Astrocyte (in vitro differentiated cells and primary cell): ENCODE data around the gene PSD. TPM values are rescaled to one million over a fixed set of nuclear protein-coding genes. Genes with fewer than 3 reads are reported as not detected.

Experiments
- DNase-seq: peaks from one replicate; pipeline ENCODE4 v3.0.0-alpha.2; 2010; ENCODE audit warnings: low read depth
- FAIRE-seq: peaks from 2 replicates; lab custom pipeline; 2011; peaks lifted over from hg19 to GRCh38; lab: Jason Lieb, UNC
- H2AFZ ChIP-seq: 2 replicates; pipeline ENCODE4 v1.6.0; 2012; ENCODE audit warnings: low read depth, low read length, inconsistent platforms
- H3K27ac ChIP-seq: 2 replicates; pipeline ENCODE4 v1.5.1; 2011; ENCODE audit warnings: low read depth, low read length, inconsistent platforms
- H3K27me3 ChIP-seq: 2 replicates; pipeline ENCODE4 v1.6.0; 2011; ENCODE audit warnings: low read length, inconsistent platforms; ENCODE audit not compliant: insufficient read depth
- H3K36me3 ChIP-seq: 2 replicates; pipeline ENCODE4 v1.5.1; 2011; ENCODE audit warnings: low read length, inconsistent platforms; ENCODE audit not compliant: insufficient read depth
- H3K4me1 ChIP-seq: 2 replicates; pipeline ENCODE4 v1.5.1; 2011; ENCODE audit warnings: low read length, inconsistent platforms; ENCODE audit not compliant: insufficient read depth
- H3K4me2 ChIP-seq: 2 replicates; pipeline ENCODE4 v1.6.0; 2012; ENCODE audit warnings: low read length, inconsistent platforms
- H3K4me3 ChIP-seq: 2 replicates; pipeline ENCODE4 v1.5.1; 2011; ENCODE audit warnings: low read depth, mild to moderate bottlenecking, low read length, inconsistent platforms; ENCODE audit not compliant: insufficient read depth
- H3K79me2 ChIP-seq: 2 replicates; pipeline ENCODE4 v1.6.0; 2012; ENCODE audit warnings: mild to moderate bottlenecking, low read length, inconsistent platforms; ENCODE audit not compliant: insufficient read depth
- H3K9ac ChIP-seq: 2 replicates; pipeline ENCODE4 v1.6.0; 2012; ENCODE audit warnings: mild to moderate bottlenecking, low read length, inconsistent platforms
- H3K9me3 ChIP-seq: 2 replicates; pipeline ENCODE4 v1.5.1; 2012; ENCODE audit warnings: low read depth, mild to moderate bottlenecking, low read length, inconsistent platforms; ENCODE audit not compliant: insufficient read depth
- H4K20me1 ChIP-seq: 2 replicates; pipeline ENCODE4 v1.6.0; 2012; ENCODE audit warnings: low read length, inconsistent platforms; ENCODE audit not compliant: insufficient read depth
- H3K27ac Mint-ChIP-seq: one replicate; pipeline ENCODE4 v1.8.0; 2021; ENCODE audit warnings: mild to moderate bottlenecking, mixed read lengths; ENCODE audit not compliant: unreplicated experiment
- H3K27me3 Mint-ChIP-seq: one replicate; pipeline ENCODE4 v1.8.0; 2021; ENCODE audit warnings: low read depth, mixed read lengths; ENCODE audit not compliant: unreplicated experiment
- H3K36me3 Mint-ChIP-seq: one replicate; pipeline ENCODE4 v1.8.0; 2021; ENCODE audit warnings: low read depth, mixed read lengths; ENCODE audit not compliant: unreplicated experiment
- H3K4me1 Mint-ChIP-seq: one replicate; pipeline ENCODE4 v1.8.0; 2021; ENCODE audit warnings: low read depth, mixed read lengths; ENCODE audit not compliant: unreplicated experiment
- H3K4me3 Mint-ChIP-seq: one replicate; pipeline ENCODE4 v1.8.0; 2021; ENCODE audit warnings: mild to moderate bottlenecking, moderate library complexity, mixed read lengths; ENCODE audit not compliant: unreplicated experiment
- H3K9me3 Mint-ChIP-seq: one replicate; pipeline ENCODE4 v1.8.0; 2021; ENCODE audit warnings: mild to moderate bottlenecking, mixed read lengths; ENCODE audit not compliant: unreplicated experiment
- CTCF ChIP-seq: IDR thresholded peaks from 2 replicates; pipeline ENCODE4 v1.5.1; 2011; ENCODE audit warnings: low read depth, mild to moderate bottlenecking, inconsistent platforms, low read length, moderate library complexity; ENCODE audit not compliant: insufficient read depth
- EZH2 ChIP-seq: IDR thresholded peaks from 2 replicates; pipeline ENCODE4 v1.6.1; 2012; ENCODE audit warnings: mild to moderate bottlenecking, low read length, inconsistent platforms; ENCODE audit not compliant: insufficient read depth
- total RNA-seq: library from RNA; stranded (reverse); gene quantifications from 2 replicates; pipeline ENCODE4 v1.2.1, GENCODE V29; 2021

PSD gene
- total RNA-seq, 1 donor from 2014 or later = 8.8 TPM

- Mint-ChIP-seq H3K27ac (no peak overlapping the region), H3K36me3 (peaks cover 15% of the 10 kb centered on the region), H3K9me3 (no peaks in the 10 kb centered on the region), H3K27me3 (no peaks in the 10 kb centered on the region), H3K4me3 (no peak overlapping the region), H3K4me1 (peaks cover 5% of the 10 kb centered on the region)
- H3K4me3 ChIP-seq = no peak overlapping the region
- no peak overlapping the region for H3K9ac ChIP-seq
- H2AFZ ChIP-seq = no peak overlapping the region
- no peak for DNase-seq
- H3K4me1 ChIP-seq = peaks cover 17% of the 10 kb centered on the region
- no peak overlapping the region for H3K4me2 ChIP-seq
- H3K27ac ChIP-seq = no peak overlapping the region
- no peak for FAIRE-seq
- H3K79me2 ChIP-seq = peaks cover 12% of the 10 kb centered on the region
- H3K36me3 ChIP-seq = no peaks in the 10 kb centered on the region
- peaks cover 32% of the 10 kb centered on the region for H4K20me1 ChIP-seq
- no peaks in the 10 kb centered on the region for H3K27me3 ChIP-seq
- H3K9me3 ChIP-seq = no peaks in the 10 kb centered on the region
- no peak for TF ChIP-seq CTCF
- no peak for TF ChIP-seq EZH2
Observed at GRCh38 chr10:102425444-102425843, 6.9 kb upstream of the PSD start.

GRCh38 chr10:102424916-102425315, 6.3 kb upstream of the PSD start:
- H3K27ac Mint-ChIP-seq = no peak overlapping the region
- peaks cover 5% of the 10 kb centered on the region for H3K4me1 Mint-ChIP-seq
- H3K27me3 ChIP-seq = no peaks in the 10 kb centered on the region
- peaks cover 22% of the 10 kb centered on the region for H3K4me1 ChIP-seq
- no peak overlapping the region for H2AFZ ChIP-seq
- H3K4me3 ChIP-seq = no peak overlapping the region
- peaks cover 15% of the 10 kb centered on the region for H3K36me3 Mint-ChIP-seq
- H3K79me2 ChIP-seq = peaks cover 12% of the 10 kb centered on the region
- peaks cover 32% of the 10 kb centered on the region for H4K20me1 ChIP-seq
- H3K27ac ChIP-seq = no peak overlapping the region
- H3K9me3 ChIP-seq = no peaks in the 10 kb centered on the region
- TF ChIP-seq EZH2 (no peak), CTCF (no peak)
- FAIRE-seq (no peak), DNase-seq (no peak)
- H3K9me3 Mint-ChIP-seq = no peaks in the 10 kb centered on the region
- no peaks in the 10 kb centered on the region for H3K36me3 ChIP-seq
- H3K27me3 Mint-ChIP-seq = no peaks in the 10 kb centered on the region
- no peak overlapping the region for H3K9ac ChIP-seq
- H3K4me3 Mint-ChIP-seq = no peak overlapping the region
- H3K4me2 ChIP-seq = no peak overlapping the region

- no peak overlapping the region for H3K4me3 Mint-ChIP-seq
- no peak for FAIRE-seq
- Histone ChIP-seq H3K4me2 (no peak overlapping the region), H3K4me1 (peaks cover 26% of the 10 kb centered on the region), H3K9me3 (no peaks in the 10 kb centered on the region), H4K20me1 (peaks cover 28% of the 10 kb centered on the region), H2AFZ (no peak overlapping the region), H3K27ac (no peak overlapping the region), H3K36me3 (no peaks in the 10 kb centered on the region), H3K4me3 (no peak overlapping the region), H3K27me3 (no peaks in the 10 kb centered on the region), H3K9ac (no peak overlapping the region), H3K79me2 (peaks cover 12% of the 10 kb centered on the region)
- H3K27me3 Mint-ChIP-seq = peaks cover under 1% of the 10 kb centered on the region
- H3K27ac Mint-ChIP-seq = peak overlapping the region; percentile 12
- H3K9me3 Mint-ChIP-seq = no peaks in the 10 kb centered on the region
- no peak for TF ChIP-seq CTCF
- no peak for TF ChIP-seq EZH2
- no peak for DNase-seq
- peaks cover 15% of the 10 kb centered on the region for H3K36me3 Mint-ChIP-seq
- H3K4me1 Mint-ChIP-seq = peaks cover 5% of the 10 kb centered on the region
Observed at GRCh38 chr10:102424145-102424544, 5.6 kb upstream of the PSD start.
